H1 (cell line): ENCODE results near the gene PDZD2. TPM values are rescaled to one million over a fixed set of nuclear protein-coding genes. Genes with fewer than 3 reads are reported as not detected.

ENCODE experiments used
- CTCF ChIA-PET: fragments of 300-600 bp; sonication (Branson Sonifier 250); formaldehyde crosslinking; loops from one replicate; lab custom pipeline; 2021; ENCODE audit not compliant: partially characterized antibody; lab: Charles Lee
- POLR2A ChIA-PET: fragments of 300-600 bp; sonication (Branson Sonifier 250); formaldehyde crosslinking; loops from one replicate; lab custom pipeline; 2021; ENCODE audit warnings: inconsistent platforms; ENCODE audit not compliant: partially characterized antibody; lab: Charles Lee
- DNase-seq, 2 experiments: peaks; one replicate each; pipeline versions ENCODE4 v3.0.0 to v3.0.0-alpha.2; 2010 to 2022; ENCODE audit warnings: low spot score in 2 of 2, low read depth in 1 of 2, mixed read lengths in 1 of 2
- FAIRE-seq: peaks from 2 replicates; lab custom pipeline; 2011; peaks lifted over from hg19 to GRCh38; lab: Jason Lieb, UNC
- H2AFZ ChIP-seq: 2 replicates; pipeline ENCODE4 v1.8.1; 2012; ENCODE audit warnings: low read length, inconsistent platforms
- H2AK5ac ChIP-seq: 2 replicates; pipeline ENCODE4 v1.6.1; 2013; ENCODE audit warnings: low read depth, low read length
- H2BK120ac ChIP-seq: replicated peaks from 2 replicates; pipeline ENCODE3; 2013; ENCODE audit warnings: low read depth, low read length, inconsistent platforms
- H2BK12ac ChIP-seq: 2 replicates; pipeline ENCODE4 v1.6.1; 2013; ENCODE audit warnings: low read depth, low read length
- H2BK15ac ChIP-seq: 2 replicates; pipeline ENCODE4 v1.6.1; 2013; ENCODE audit warnings: low read length
- H2BK20ac ChIP-seq: 2 replicates; pipeline ENCODE4 v1.6.1; 2013; ENCODE audit warnings: low read length
- H2BK5ac ChIP-seq: 2 replicates; pipeline ENCODE4 v1.6.1; 2013; ENCODE audit warnings: low read depth, low read length
- H3K14ac ChIP-seq: 2 replicates; pipeline ENCODE4 v1.6.1; 2013; ENCODE audit warnings: inconsistent platforms; ENCODE audit not compliant: insufficient read length
- H3K18ac ChIP-seq: 2 replicates; pipeline ENCODE4 v1.6.1; 2013; ENCODE audit warnings: low read length; ENCODE audit errors: extremely low read depth
- H3K23ac ChIP-seq: 2 replicates; pipeline ENCODE4 v1.6.1; 2013; ENCODE audit warnings: inconsistent platforms; ENCODE audit not compliant: insufficient read length
- H3K23me2 ChIP-seq: 2 replicates; pipeline ENCODE4 v1.6.1; 2013; ENCODE audit warnings: low read depth, low read length
- H3K27ac ChIP-seq: 2 replicates; pipeline ENCODE4 v1.6.1; 2011; ENCODE audit warnings: low read depth, low read length, inconsistent platforms
- H3K27me3 ChIP-seq, 4 experiments: replicated peaks in 1 of 4; 1 replicate in 1 of 4; 2 replicates in 3 of 4; pipeline versions ENCODE4 v1.6.1 to v1.8.1; 2011 to 2013; ENCODE audit warnings: low read length in 3 of 4, mild to moderate bottlenecking in 3 of 4, inconsistent platforms in 2 of 4, mixed read lengths in 2 of 4, moderate library complexity in 1 of 4; ENCODE audit not compliant: control insufficient read depth in 3 of 4, insufficient read depth in 3 of 4; ENCODE audit errors: extremely low read depth in 1 of 4
- H3K36me3 ChIP-seq, 4 experiments: 2 replicates each; pipeline versions ENCODE4 v1.6.1 to v1.8.1; 2011 to 2013; ENCODE audit warnings: mild to moderate bottlenecking in 4 of 4, low read length in 3 of 4, moderate library complexity in 2 of 4, control low read depth in 1 of 4, inconsistent platforms in 1 of 4; ENCODE audit not compliant: insufficient read depth in 4 of 4, control insufficient read depth in 2 of 4
- H3K4ac ChIP-seq: replicated peaks from 2 replicates; pipeline ENCODE3; 2013; ENCODE audit warnings: low read length, low read depth, mixed read lengths, inconsistent platforms; ENCODE audit not compliant: insufficient read length
- H3K4me1 ChIP-seq, 4 experiments: replicated peaks in 1 of 4; 1 replicate in 1 of 4; 2 replicates in 3 of 4; pipeline versions ENCODE4 v1.6.1 to v1.8.1; 2011 to 2013; ENCODE audit warnings: low read length in 3 of 4, inconsistent platforms in 2 of 4, mixed read lengths in 1 of 4; ENCODE audit not compliant: insufficient read depth in 4 of 4, control insufficient read depth in 3 of 4
- H3K4me2 ChIP-seq, 2 experiments: 2 replicates each; pipeline versions ENCODE4 v1.6.1 to v1.8.1; 2011 to 2013; ENCODE audit warnings: low read depth in 2 of 2, low read length in 2 of 2, control low read depth in 1 of 2, inconsistent platforms in 1 of 2, mild to moderate bottlenecking in 1 of 2; ENCODE audit not compliant: insufficient read depth in 1 of 2
- H3K4me3 ChIP-seq, 4 experiments: fragments of 200-600, 300-600 bp in 1 of 4; sonication (generic), shearing (Covaris generic), sonication (Bioruptor Twin) in 1 of 4; 2 replicates each; pipeline versions ENCODE4 v1.5.1 to v1.8.1; 2011 to 2016; ENCODE audit warnings: low read length in 4 of 4, low read depth in 3 of 4, control low read depth in 2 of 4, inconsistent platforms in 2 of 4, mild to moderate bottlenecking in 2 of 4, mixed read lengths in 1 of 4, moderate library complexity in 1 of 4; ENCODE audit not compliant: insufficient read depth in 2 of 4; ENCODE audit errors: extremely low read depth in 1 of 4
- H3K56ac ChIP-seq: replicated peaks from 2 replicates; pipeline ENCODE3; 2013; ENCODE audit warnings: low read depth, mild to moderate bottlenecking, mixed read lengths, low read length, inconsistent platforms; ENCODE audit not compliant: insufficient read length
- H3K79me1 ChIP-seq: 2 replicates; pipeline ENCODE4 v1.6.1; 2013; ENCODE audit warnings: low read depth, low read length, control low read depth
- H3K79me2 ChIP-seq, 2 experiments: 2 replicates each; pipeline versions ENCODE4 v1.6.1 to v1.8.1; 2012 to 2013; ENCODE audit warnings: low read length in 2 of 2, mild to moderate bottlenecking in 2 of 2, inconsistent platforms in 1 of 2; ENCODE audit not compliant: insufficient read depth in 2 of 2, control insufficient read depth in 1 of 2
- H3K9ac ChIP-seq, 4 experiments: replicated peaks in 1 of 4; 1 replicate in 1 of 4; 2 replicates in 3 of 4; pipeline versions ENCODE4 v1.6.1 to v1.8.1; 2011 to 2013; ENCODE audit warnings: low read depth in 3 of 4, low read length in 3 of 4, control low read depth in 2 of 4, mild to moderate bottlenecking in 2 of 4, moderate library complexity in 2 of 4, inconsistent platforms in 1 of 4; ENCODE audit errors: extremely low read depth in 1 of 4
- H3K9me3 ChIP-seq, 2 experiments: 2 replicates each; pipeline versions ENCODE4 v1.6.1 to v1.8.1; 2012 to 2013; ENCODE audit warnings: mild to moderate bottlenecking in 2 of 2, moderate library complexity in 2 of 2, control low read depth in 1 of 2, inconsistent platforms in 1 of 2, low read depth in 1 of 2, low read length in 1 of 2, mixed read lengths in 1 of 2; ENCODE audit not compliant: insufficient read depth in 2 of 2
- H4K20me1 ChIP-seq, 2 experiments: replicated peaks in 1 of 2; 2 replicates each; pipeline versions ENCODE3 to v1.8.1; 2011 to 2013; ENCODE audit warnings: inconsistent platforms in 2 of 2, low read length in 2 of 2, mild to moderate bottlenecking in 1 of 2; ENCODE audit not compliant: insufficient read depth in 2 of 2, control insufficient read depth in 1 of 2
- H4K5ac ChIP-seq: 2 replicates; pipeline ENCODE4 v1.6.1; 2013; ENCODE audit warnings: low read length, low read depth, mixed read lengths, inconsistent platforms; ENCODE audit not compliant: insufficient read length
- H4K8ac ChIP-seq: 2 replicates; pipeline ENCODE4 v1.8.0; 2013; ENCODE audit warnings: mild to moderate bottlenecking, moderate library complexity, low read length, inconsistent platforms; ENCODE audit not compliant: insufficient read depth; ENCODE audit errors: extremely low read depth
- H4K91ac ChIP-seq: replicated peaks from 2 replicates; pipeline ENCODE3; 2013; ENCODE audit warnings: low read length, mixed read lengths, inconsistent platforms; ENCODE audit not compliant: insufficient read length
- RAD21 ChIP-seq, 2 experiments: IDR thresholded peaks in 1 of 2; conservative IDR thresholded peaks in 1 of 2; 2 replicates each; pipeline ENCODE4 v1.6.1; 2011; ENCODE audit warnings: low read depth in 2 of 2, low read length in 2 of 2, improper control_type of control experiment in 1 of 2, inconsistent platforms in 1 of 2, mild to moderate bottlenecking in 1 of 2, moderate library complexity in 1 of 2
- WGBS, 2 experiments: shearing (Covaris generic) in 1 of 2; methylation state at CpG; one replicate each; pipeline versions ENCODE4 v1.1.6 to v1.1.7; 2013 to 2015; ENCODE audit warnings: low lambda C conversion rate in 2 of 2, mixed read lengths in 2 of 2, inconsistent platforms in 1 of 2, low coverage in 1 of 2, missing lambda C conversion rate in 1 of 2; ENCODE audit not compliant: insufficient replicate concordance in 2 of 2, insufficient coverage in 1 of 2, insufficient read length in 1 of 2; ENCODE audit errors: extremely low coverage in 1 of 2, missing lambda C conversion rate in 1 of 2; 5-methylcytosine and 5-hydroxymethylcytosine counted together
- polyA plus RNA-seq, 7 experiments: library from polyadenylated mRNA; depleted of rRNA in 3 of 7; stranded (reverse) in 5 of 7; unstranded in 2 of 7; fragments of >200 nt in 5 of 7; fragments of 200-250 nt in 2 of 7; gene quantifications; 1 replicate in 5 of 7; 2 replicates in 1 of 7; 4 replicates in 1 of 7; pipeline versions ENCODE4 v1.2.1 to v1.2.3, GENCODE V29; 2011 to 2013; ENCODE audit warnings: missing spikeins in 2 of 7, mixed read lengths in 2 of 7
- total RNA-seq: library from RNA; stranded (reverse); fragmentation: NEBNext Ultra II Directional; extraction: Animal tissue kit (Norgen Biotek cat#: 25700); gene quantifications from 2 replicates; pipeline ENCODE4 v1.2.1, GENCODE V29; 2021
- TF ChIP-seq, protein P1 (sequence below), 3 experiments: IDR thresholded peaks; 1 replicate in 2 of 3; 2 replicates in 1 of 3; pipeline versions ENCODE4 v1.5.1 to v1.6.1; 2011; ENCODE audit warnings: low read length in 3 of 3, mild to moderate bottlenecking in 3 of 3, inconsistent platforms in 2 of 3, low read depth in 1 of 3, moderate library complexity in 1 of 3; ENCODE audit not compliant: insufficient read depth in 1 of 3; ENCODE audit errors: control extremely low read depth in 1 of 3
- TF ChIP-seq, protein P2 (sequence below): IDR thresholded peaks from 2 replicates; pipeline ENCODE4 v1.6.1; 2012; ENCODE audit warnings: inconsistent platforms

PDZD2 gene
- total and polyA plus RNA-seq, 2 of the 8 experiments (the other 6 are each of a cell fraction or from before 2014, with no cell fraction given) = 1.2 to 6.8 TPM

DNA sequence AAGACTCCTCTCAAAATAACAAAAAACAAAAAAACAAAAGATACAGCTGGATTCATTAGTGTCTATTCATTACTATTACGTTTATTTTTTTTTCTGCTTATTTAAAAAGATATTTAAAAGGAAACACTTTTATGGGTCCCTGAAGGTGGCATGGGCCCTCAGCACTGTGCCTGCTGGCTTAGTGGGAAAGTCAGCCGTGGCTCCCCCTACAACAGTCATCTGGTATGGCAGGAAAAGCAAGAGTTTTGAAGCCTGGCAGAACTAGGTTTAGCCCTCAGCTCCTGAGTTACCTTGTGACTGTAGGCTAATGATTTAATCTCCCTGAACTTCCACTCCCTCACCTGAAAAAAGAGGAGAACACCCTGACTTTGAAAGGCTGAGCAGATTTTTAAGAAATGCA, 399.6 kb downstream of the PDZD2 start:
- H3K27ac ChIP-seq = no peak overlapping the region
- H3K4me3 ChIP-seq = no peak overlapping the region
- H4K5ac ChIP-seq = no peak overlapping the region
- no peaks in the 10 kb centered on the region for H3K79me1 ChIP-seq
- H4K8ac ChIP-seq = no peak overlapping the region
- no peaks in the 10 kb centered on the region for H3K4me1 ChIP-seq
- H3K4ac ChIP-seq = no peak overlapping the region
- H3K23me2 ChIP-seq = no peaks in the 10 kb centered on the region
- no peaks in the 10 kb centered on the region for H3K27me3 ChIP-seq
- H2BK20ac ChIP-seq = no peak overlapping the region
- H3K4me2 ChIP-seq = no peak overlapping the region
- no peaks in the 10 kb centered on the region for H4K20me1 ChIP-seq
- FAIRE-seq (no peak), DNase-seq (no peak)
- no peaks in the 10 kb centered on the region for H3K79me2 ChIP-seq
- ChIA-PET POLR2A (no interaction called here), CTCF (interaction anchor here (0.6 to 2.1 kb wide), 4 partner anchors 11 to 213 kb away, joined by 3 to 7 read pairs (median 4); no protein-coding TSS in a partner anchor)
- H3K18ac ChIP-seq = no peak overlapping the region
- no peak overlapping the region for H3K23ac ChIP-seq
- H2BK15ac ChIP-seq = no peak overlapping the region
- no peak overlapping the region for H2BK5ac ChIP-seq
- WGBS, 2 experiments = 90% methylated on average over 2 of the region's 2 CpGs; no CpG with 5 or more reads in 1 of the 2 experiments
- peaks cover 0 to 18% (median 0%) of the 10 kb centered on the region in 4 experiments; a peak in 3 of 8 replicates for H3K36me3 ChIP-seq
- H2AK5ac ChIP-seq = no peak overlapping the region
- no peak overlapping the region for H2BK12ac ChIP-seq
- no peak overlapping the region for H2BK120ac ChIP-seq
- H3K56ac ChIP-seq = no peak overlapping the region
- H3K9ac ChIP-seq = no peak overlapping the region
- peaks cover 7 to 27% of the 10 kb centered on the region in 2 experiments; a peak in 3 of 4 replicates for H3K9me3 ChIP-seq
- H2AFZ ChIP-seq = no peak overlapping the region
- TF ChIP-seq, protein P1, sequence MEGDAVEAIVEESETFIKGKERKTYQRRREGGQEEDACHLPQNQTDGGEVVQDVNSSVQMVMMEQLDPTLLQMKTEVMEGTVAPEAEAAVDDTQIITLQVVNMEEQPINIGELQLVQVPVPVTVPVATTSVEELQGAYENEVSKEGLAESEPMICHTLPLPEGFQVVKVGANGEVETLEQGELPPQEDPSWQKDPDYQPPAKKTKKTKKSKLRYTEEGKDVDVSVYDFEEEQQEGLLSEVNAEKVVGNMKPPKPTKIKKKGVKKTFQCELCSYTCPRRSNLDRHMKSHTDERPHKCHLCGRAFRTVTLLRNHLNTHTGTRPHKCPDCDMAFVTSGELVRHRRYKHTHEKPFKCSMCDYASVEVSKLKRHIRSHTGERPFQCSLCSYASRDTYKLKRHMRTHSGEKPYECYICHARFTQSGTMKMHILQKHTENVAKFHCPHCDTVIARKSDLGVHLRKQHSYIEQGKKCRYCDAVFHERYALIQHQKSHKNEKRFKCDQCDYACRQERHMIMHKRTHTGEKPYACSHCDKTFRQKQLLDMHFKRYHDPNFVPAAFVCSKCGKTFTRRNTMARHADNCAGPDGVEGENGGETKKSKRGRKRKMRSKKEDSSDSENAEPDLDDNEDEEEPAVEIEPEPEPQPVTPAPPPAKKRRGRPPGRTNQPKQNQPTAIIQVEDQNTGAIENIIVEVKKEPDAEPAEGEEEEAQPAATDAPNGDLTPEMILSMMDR (IDR thresholded peaks at IDR 0.05; ENCODE audit: control extremely low read depth in 1 of 3, insufficient read depth in 1 of 3, low read depth in 1 of 3, low read length in 3 of 3) = peak; percentile 13 to 21 (median 14); a peak in 3 of 4 replicates
- peak in 1 of 2 experiments; percentile 23; a peak in 1 of 4 replicates for TF ChIP-seq RAD21 (IDR thresholded peaks at IDR 0.05 in 1 of 2, conservative IDR thresholded peaks at IDR 0.05 in 1 of 2; ENCODE audit: low read depth in 2 of 2, low read length in 2 of 2)
- TF ChIP-seq, protein P2, sequence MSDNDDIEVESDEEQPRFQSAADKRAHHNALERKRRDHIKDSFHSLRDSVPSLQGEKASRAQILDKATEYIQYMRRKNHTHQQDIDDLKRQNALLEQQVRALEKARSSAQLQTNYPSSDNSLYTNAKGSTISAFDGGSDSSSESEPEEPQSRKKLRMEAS = no peak
- H4K91ac ChIP-seq = no peak overlapping the region
- no peak overlapping the region for H3K14ac ChIP-seq
